ENCODE results near the gene PPP1R8.

DNA sequence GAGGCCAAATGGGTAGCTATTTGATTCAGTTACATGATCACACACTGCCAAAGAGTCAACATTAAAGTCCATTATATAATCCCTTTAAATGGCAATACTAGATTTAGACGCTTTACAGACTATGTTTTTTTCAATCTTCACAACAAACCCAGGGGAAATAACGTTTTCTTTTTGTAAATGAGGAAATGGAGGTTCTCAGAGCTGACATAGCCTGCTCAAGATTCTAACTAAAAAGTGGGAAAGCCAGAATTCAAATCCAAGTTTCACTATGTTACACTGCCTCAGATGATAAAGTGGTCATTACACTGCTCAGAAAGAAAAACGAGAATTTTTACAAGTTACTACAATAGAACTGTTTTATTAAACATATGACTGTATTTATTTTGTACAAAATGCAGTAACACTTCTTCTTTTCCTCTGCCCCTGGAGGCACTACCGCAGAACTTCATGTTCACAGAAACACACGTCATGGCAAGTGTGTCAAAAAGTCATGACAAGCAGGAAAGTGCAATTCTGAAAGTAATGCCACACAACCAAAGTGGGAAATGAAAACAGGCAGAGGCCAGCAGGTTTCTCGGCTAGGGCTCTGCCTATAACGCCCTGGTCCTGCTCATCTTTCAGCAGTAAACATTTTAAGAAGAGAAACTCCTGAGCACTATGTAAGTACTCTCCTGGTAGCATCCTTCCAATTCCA is 60.8 kb downstream of the PPP1R8 start:
- TF ChIP-seq, protein P1, sequence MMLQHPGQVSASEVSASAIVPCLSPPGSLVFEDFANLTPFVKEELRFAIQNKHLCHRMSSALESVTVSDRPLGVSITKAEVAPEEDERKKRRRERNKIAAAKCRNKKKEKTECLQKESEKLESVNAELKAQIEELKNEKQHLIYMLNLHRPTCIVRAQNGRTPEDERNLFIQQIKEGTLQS (IDR thresholded peaks at IDR 0.05), result no peak
- TF ChIP-seq, protein P2, sequence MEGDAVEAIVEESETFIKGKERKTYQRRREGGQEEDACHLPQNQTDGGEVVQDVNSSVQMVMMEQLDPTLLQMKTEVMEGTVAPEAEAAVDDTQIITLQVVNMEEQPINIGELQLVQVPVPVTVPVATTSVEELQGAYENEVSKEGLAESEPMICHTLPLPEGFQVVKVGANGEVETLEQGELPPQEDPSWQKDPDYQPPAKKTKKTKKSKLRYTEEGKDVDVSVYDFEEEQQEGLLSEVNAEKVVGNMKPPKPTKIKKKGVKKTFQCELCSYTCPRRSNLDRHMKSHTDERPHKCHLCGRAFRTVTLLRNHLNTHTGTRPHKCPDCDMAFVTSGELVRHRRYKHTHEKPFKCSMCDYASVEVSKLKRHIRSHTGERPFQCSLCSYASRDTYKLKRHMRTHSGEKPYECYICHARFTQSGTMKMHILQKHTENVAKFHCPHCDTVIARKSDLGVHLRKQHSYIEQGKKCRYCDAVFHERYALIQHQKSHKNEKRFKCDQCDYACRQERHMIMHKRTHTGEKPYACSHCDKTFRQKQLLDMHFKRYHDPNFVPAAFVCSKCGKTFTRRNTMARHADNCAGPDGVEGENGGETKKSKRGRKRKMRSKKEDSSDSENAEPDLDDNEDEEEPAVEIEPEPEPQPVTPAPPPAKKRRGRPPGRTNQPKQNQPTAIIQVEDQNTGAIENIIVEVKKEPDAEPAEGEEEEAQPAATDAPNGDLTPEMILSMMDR (IDR thresholded peaks at IDR 0.05; ENCODE audit: low read depth, low read length, missing input control), result no peak
- TF ChIP-seq GABPA (IDR thresholded peaks at IDR 0.05 in 1 of 2, conservative IDR thresholded peaks at IDR 0.05 in 1 of 2) (no peak), JUND (IDR thresholded peaks at IDR 0.05) (no peak), RAD21 (IDR thresholded peaks at IDR 0.05) (no peak), TAF1 (conservative IDR thresholded peaks at IDR 0.05) (no peak), NR2F2 (IDR thresholded peaks at IDR 0.05) (no peak), RXRA (IDR thresholded peaks at IDR 0.05) (no peak), SP1 (IDR thresholded peaks at IDR 0.05) (no peak), YY1 (IDR thresholded peaks at IDR 0.05) (peak; percentile 20), FOXA1 (IDR thresholded peaks at IDR 0.05) (no peak)
- TF ChIP-seq, protein P3, sequence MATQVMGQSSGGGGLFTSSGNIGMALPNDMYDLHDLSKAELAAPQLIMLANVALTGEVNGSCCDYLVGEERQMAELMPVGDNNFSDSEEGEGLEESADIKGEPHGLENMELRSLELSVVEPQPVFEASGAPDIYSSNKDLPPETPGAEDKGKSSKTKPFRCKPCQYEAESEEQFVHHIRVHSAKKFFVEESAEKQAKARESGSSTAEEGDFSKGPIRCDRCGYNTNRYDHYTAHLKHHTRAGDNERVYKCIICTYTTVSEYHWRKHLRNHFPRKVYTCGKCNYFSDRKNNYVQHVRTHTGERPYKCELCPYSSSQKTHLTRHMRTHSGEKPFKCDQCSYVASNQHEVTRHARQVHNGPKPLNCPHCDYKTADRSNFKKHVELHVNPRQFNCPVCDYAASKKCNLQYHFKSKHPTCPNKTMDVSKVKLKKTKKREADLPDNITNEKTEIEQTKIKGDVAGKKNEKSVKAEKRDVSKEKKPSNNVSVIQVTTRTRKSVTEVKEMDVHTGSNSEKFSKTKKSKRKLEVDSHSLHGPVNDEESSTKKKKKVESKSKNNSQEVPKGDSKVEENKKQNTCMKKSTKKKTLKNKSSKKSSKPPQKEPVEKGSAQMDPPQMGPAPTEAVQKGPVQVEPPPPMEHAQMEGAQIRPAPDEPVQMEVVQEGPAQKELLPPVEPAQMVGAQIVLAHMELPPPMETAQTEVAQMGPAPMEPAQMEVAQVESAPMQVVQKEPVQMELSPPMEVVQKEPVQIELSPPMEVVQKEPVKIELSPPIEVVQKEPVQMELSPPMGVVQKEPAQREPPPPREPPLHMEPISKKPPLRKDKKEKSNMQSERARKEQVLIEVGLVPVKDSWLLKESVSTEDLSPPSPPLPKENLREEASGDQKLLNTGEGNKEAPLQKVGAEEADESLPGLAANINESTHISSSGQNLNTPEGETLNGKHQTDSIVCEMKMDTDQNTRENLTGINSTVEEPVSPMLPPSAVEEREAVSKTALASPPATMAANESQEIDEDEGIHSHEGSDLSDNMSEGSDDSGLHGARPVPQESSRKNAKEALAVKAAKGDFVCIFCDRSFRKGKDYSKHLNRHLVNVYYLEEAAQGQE (IDR thresholded peaks at IDR 0.05), result no peak
- TF ChIP-seq, protein P4, sequence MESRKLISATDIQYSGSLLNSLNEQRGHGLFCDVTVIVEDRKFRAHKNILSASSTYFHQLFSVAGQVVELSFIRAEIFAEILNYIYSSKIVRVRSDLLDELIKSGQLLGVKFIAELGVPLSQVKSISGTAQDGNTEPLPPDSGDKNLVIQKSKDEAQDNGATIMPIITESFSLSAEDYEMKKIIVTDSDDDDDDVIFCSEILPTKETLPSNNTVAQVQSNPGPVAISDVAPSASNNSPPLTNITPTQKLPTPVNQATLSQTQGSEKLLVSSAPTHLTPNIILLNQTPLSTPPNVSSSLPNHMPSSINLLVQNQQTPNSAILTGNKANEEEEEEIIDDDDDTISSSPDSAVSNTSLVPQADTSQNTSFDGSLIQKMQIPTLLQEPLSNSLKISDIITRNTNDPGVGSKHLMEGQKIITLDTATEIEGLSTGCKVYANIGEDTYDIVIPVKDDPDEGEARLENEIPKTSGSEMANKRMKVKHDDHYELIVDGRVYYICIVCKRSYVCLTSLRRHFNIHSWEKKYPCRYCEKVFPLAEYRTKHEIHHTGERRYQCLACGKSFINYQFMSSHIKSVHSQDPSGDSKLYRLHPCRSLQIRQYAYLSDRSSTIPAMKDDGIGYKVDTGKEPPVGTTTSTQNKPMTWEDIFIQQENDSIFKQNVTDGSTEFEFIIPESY (IDR thresholded peaks at IDR 0.05), result no peak
- TF ChIP-seq, protein P5, sequence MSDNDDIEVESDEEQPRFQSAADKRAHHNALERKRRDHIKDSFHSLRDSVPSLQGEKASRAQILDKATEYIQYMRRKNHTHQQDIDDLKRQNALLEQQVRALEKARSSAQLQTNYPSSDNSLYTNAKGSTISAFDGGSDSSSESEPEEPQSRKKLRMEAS (IDR thresholded peaks at IDR 0.05), result no peak
